ENCODE measurements around the gene SLC26A6. TPM values are rescaled to one million over a fixed set of nuclear protein-coding genes. Genes with fewer than 3 reads are reported as not detected.

Gene SLC26A6
- total and polyA plus RNA-seq, 2 of the 13 experiments (the other 11 are each of a cell fraction or from before 2014, with no cell fraction given) = 40.7 to 184 TPM

DNA sequence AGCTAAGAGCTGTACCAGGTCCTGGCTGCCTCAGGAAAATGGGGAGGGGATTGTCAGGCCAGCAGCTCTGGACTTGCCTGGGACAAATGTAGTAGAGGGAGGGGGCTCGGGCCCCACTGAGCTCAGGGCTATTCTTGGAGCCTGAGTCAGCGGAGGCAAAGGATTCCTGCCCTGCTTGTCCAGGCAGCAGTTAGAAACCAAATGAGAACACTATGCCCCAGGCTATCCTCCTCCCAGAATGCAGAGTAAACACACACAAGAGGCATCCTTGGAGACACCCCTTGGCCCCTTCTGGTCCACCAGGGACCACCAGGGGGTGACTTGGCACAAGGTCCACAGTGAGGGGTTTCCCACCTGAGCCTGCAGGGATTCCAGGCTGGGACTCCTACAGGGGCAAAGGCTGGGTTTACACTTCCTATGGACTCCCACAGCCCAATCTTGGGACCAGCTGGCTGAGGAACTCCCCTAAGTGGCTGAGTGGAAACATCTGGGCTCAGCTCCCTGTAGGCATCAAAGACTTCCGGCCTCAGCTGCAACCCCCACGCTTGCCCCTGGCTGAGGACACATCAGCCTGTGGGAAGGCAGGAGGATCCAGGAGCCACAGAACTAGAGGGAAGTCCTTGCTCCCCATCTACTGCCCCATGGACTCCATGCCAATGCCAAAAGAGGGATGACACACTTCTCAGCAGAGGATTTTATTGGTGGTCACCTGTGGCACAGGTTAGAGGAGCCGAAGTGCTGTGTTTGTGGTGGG, 36.8 kb downstream of the SLC26A6 start:
- ATAC-seq (no peak), FAIRE-seq (no peak), DNase-seq (ENCODE audit: low spot score) (no peak)
- no peaks in the 10 kb centered on the region for H3K79me2 ChIP-seq (ENCODE audit: insufficient read depth, low read length)
- WGBS (ENCODE audit: low lambda C conversion rate) = 93% methylated on average over 2 of the region's 5 CpGs
- 0 out of 2 replicates have a peak, but pooled peaks cover 8% of the 10 kb centered on the region for H4K20me1 ChIP-seq (ENCODE audit: insufficient read depth, low read length)
- ChIA-PET CTCF (ENCODE audit: low intra/inter-chr PET ratio, low total read pairs) (no interaction called here), POLR2A (interaction anchor here (1.0 to 3.3 kb wide), 6 partner anchors 9 to 37 kb away, joined by 3 to 11 read pairs (median 4); partner anchors contain the start of genes SLC26A6 and UQCRC1)
- H3K9ac ChIP-seq (ENCODE audit: insufficient read depth, low read depth, low read length) = no peak overlapping the region
- no peak overlapping the region for H2AFZ ChIP-seq (ENCODE audit: low read length)
- peaks cover 33 to 56% of the 10 kb centered on the region in 2 experiments; a peak in 4 of 5 replicates for H3K36me3 ChIP-seq (replicated peaks in 1 of 2; ENCODE audit: control insufficient read depth in 1 of 2, insufficient read depth in 2 of 2, low read length in 2 of 2)
- H3K9me3 ChIP-seq (ENCODE audit: low read length) = no peaks in the 10 kb centered on the region
- H3K27me3 ChIP-seq (ENCODE audit: control insufficient read depth in 1 of 2, insufficient read depth in 2 of 2, low read length in 2 of 2) = no peaks in the 10 kb centered on the region
- H3K4me3 ChIP-seq (replicated peaks in 1 of 3; ENCODE audit: insufficient read depth in 1 of 3, low read depth in 2 of 3, low read length in 3 of 3) = no peak overlapping the region
- no TSS peak for BruUV-seq (replicated peaks)
- H3K4me2 ChIP-seq (ENCODE audit: low read depth, low read length) = no peak overlapping the region
- no peak overlapping the region for H3K27ac ChIP-seq (ENCODE audit: extremely low read length, insufficient read depth, low read length)
- intact Hi-C loops (cut with micrococcal nuclease; ENCODE audit: unreplicated experiment) = no loop called here
- peaks cover 47% of the 10 kb centered on the region for H3K4me1 ChIP-seq (ENCODE audit: insufficient read depth, low read length)
- TF ChIP-seq JARID2 (CRISPR knock-in tag; IDR thresholded peaks at IDR 0.05; ENCODE audit: insufficient replicate concordance) (no peak), ZNF710 (CRISPR knock-in tag; IDR thresholded peaks at IDR 0.05; ENCODE audit: borderline replicate concordance) (no peak), AGO2 (optimal IDR thresholded peaks at IDR 0.05; ENCODE audit: low read depth, low read length) (no peak), POLR2AphosphoS5 (IDR thresholded peaks at IDR 0.05; ENCODE audit: low read depth, low read length) (no peak), NFE2L1 (CRISPR knock-in tag; IDR thresholded peaks at IDR 0.05; ENCODE audit: borderline replicate concordance) (no peak)
- in situ Hi-C loops (cut with HindIII; ENCODE audit: extremely low pct_ligation_motif_present, low pct_unique_long_range_greater_than_20kb) = no loop called here

Data from HepG2 (cell line).